A673 (cell line): ENCODE measurements around the gene B3GALT5.

Source experiments
- CTCF ChIP-seq: fragments of 300-800, 200-600 bp; sonication (generic); conservative IDR thresholded peaks from 2 replicates; pipeline ENCODE4 v1.5.1; 2017; ENCODE audit warnings: low read depth, mild to moderate bottlenecking, antibody characterized with exemption, low read length, moderate library complexity, mixed read lengths
- EZH2 ChIP-seq: fragments of 200-600 bp; sonication (generic); IDR thresholded peaks from 2 replicates; pipeline ENCODE4 v1.6.1; 2017; ENCODE audit warnings: borderline replicate concordance, low read depth, mild to moderate bottlenecking, mixed read lengths, antibody characterized with exemption, low read length; ENCODE audit not compliant: poor library complexity, severe bottlenecking

GRCh38 chr21:39630191-39630591 lies 17.5 kb downstream of the B3GALT5 start:
- TF ChIP-seq EZH2 (no peak), CTCF (no peak)
